NCI-H446 treated with DMSO at 0.1 percent for 48 hours (cell line): ENCODE data around the gene CLBA1.
A peak's percentile ranks its signal among the peaks of the same experiment; 100 is the strongest.

Experiments
- DNase-seq: peaks from one replicate; lab custom pipeline; 2025; lab: John Stamatoyannopoulos, UW

The CLBA1 gene

DNA sequence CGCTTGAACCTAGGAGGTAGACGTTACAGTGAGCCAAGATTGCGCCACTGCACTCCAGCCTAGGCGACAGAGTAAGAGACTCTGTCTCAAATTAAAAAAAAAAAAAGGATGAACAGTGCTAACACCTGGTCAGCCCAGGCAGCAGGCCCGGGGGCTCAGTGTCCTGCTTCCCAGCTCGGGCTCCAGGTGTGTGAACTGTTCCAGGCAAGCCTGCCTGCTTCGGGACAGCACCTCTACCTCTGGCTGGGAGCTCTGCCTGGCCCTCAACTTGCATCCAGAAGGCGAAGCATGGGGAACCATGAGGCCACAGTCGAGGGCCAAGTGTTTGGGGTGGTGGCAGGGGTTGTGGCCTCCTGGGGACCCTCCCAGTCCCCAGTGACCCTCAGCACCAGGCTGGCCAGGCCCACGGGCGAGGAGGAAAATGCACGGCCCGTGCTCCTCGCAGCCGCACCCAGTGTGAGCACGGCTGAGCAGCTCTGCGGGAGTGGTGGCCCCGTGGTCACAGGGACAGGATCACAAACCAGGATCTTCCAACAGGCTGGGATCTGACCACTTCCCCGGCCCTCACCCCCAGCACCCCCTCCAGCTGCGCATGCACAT lies 19.8 kb downstream of the CLBA1 start:
- DNase-seq: no peak

DNA sequence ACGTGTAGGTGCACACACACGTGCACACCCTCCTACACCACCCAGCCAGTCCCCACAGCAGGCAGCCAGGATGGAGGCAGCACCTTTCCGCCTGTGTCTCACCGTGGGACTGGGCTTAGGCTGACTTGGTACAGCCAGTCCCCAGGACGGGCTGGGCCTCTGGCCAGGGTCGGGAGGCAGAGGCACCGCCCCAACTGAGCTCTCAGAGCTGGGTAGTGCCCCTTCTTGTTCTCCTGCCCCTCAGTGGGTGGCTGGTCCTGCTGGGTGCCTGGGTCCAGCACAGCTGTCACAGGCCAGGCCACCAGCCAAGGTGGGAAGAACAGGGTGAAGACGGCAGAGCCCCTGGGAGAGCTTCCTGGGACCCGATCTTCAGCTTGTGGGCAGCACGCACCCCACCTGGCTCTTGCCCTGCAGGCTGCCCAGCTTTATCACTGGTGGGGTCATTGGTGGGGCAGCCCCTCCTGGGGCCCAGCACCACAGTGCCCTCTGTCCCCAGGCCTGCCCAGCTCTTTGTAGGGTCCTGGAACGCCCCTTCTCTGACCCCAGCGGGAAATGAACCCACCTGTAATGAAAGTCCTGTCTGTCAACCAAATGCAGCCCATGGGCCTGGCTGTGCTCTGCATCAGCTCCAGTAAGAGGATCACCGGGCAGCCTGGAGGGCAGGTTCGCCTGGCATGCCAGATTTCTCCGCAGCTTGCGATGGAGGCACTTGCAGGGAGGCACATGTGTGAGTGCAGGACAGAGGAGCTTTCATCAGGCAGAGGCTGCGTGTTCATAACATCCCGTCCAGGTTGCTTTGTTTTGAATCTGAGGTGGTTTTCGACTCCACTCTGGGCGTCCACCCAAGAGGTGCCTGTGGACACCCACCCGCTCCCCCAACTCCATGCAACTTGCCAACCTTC lies 20.6 kb downstream of the CLBA1 start:
- no peak for DNase-seq

DNA sequence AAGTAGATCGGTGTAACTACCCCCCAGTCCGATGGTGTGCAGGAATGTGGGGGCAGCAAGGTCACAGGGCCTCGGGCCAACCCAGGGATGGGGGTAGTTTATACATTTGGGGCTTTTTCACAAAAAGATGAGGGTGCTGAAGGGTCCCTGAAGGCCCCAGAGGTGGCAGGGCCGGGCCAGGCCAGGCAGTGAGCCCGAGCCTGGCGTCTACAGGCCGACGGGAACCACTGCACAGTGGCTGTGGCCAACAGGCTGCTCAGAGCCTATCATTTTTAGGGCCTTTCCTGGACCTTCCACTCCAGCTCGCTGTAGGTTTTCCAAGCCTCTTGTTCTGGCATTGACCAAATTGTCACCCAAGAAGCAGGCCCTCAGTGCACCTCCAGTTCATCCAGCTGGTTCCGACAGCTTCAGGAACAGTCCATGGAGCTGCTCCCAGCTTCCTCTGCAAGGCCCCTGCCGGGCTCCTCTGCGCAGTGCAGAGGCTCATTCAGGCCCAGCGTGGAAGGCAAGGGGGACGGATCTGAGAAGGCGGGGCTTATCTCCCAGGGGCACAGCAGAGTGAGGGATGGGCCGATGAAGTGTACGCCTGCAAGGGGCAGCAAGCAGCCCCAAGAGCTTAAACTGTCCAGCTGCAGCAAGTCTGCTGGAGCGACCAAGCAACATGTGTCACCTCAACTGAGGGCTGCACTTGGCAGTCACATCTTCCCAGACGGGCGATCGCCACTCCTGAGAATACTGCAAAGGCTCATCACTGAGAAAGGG lies 21.4 kb downstream of the CLBA1 start:
- DNase-seq: no peak

DNA sequence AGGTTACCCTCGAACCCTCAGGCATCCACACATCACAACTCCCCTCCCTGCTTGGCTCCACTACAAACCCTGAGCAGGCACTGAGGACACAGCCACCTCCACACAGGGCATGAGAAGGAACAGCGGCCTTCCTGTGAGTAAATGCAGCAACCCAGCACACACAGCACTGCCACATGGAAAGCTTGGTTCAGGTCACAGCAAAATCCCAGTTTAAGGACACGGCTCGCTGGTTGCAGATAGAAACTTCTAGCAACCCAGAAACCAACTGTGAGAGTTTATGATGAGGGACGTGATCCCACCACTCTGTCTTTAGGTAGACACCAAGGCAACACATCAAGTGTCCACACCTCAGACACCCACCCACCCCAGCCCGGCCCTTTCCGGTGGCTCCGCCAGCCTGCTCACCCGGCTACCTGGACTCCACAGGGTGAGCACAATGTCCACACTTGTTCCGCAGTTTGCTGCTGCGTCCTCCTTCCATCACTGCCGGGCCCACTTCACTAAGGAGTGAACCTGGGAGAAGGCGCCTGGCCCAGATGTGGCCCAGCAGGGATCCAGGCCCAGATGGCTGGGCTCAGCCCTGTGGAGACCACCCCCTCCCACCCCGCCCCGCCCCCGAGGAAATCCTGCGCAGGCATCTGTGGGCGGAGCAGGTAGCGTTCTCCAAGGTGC lies 22.1 kb downstream of the CLBA1 start:
- no peak for DNase-seq

DNA sequence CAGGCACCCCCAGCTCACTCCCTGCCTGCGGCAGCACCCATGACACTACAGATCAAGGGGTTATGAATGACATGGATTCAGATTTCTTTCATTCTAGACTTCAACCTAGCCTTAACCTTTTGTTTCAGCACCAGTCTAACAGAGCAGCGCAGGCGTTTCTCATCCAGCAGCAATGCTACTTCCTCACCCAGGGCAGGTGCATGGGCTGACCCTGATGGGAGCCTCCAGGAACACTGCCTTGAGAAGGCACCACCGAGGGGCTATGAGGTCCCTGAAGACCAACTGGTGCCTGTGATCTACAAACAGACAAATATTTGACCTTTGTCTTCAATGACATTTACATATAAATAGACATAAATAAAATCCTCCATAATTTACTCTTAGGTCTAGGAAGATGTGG lies 24.5 kb downstream of the CLBA1 start:
- no peak for DNase-seq

DNA sequence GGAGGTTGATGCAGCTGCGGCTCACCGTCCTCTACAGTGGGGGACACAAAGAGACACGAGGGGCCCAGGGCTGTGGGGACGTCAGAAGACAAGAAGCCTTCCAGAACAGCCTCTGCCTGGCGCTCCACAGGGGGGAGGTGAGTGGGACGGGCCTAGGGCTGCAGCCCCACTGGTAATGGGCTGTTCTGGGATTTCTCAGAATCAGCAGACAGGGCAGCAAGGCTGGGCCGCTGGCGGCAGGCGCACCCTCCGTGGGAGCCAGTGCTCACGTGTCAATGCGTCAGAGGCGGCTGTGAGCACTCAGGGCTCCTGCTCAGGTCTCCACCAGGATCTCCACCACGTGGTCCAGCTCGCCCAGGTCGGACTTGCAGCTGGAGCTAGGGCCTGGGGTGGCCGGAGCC lies 25.3 kb downstream of the CLBA1 start:
- no peak for DNase-seq

DNA sequence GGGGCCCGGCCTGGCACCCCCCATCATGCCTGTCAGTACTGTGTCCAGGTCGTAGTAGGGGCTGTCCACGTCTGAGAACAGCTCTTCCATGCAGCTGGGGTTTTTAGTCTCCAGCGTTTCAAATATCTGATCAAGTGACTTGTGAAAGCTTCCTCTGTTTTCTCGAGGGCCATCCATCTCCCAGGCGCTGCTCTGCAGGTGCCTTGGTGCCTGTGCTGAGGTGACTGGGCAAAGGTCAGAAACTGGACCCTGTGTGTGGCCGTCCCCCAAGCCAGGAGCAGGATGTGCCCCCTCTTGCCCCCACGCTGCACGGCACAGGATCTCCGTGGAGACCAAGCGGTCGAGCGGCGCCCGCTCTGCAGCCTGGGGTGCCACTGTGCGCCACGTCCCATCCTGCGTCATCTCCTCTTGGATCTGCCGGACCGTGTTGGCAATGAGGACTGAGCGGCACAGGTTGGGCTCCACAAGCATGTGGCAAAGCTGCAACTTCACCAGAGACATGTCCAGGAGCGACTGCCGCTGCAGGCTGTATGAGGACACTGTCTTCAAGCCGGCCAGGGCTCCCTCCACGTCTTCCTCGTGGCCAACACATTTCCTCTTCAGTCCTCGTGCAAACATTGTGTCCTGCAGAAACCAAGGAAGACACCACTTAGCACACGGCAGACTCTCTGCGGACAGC lies 25.9 kb downstream of the CLBA1 start:
- no peak for DNase-seq

DNA sequence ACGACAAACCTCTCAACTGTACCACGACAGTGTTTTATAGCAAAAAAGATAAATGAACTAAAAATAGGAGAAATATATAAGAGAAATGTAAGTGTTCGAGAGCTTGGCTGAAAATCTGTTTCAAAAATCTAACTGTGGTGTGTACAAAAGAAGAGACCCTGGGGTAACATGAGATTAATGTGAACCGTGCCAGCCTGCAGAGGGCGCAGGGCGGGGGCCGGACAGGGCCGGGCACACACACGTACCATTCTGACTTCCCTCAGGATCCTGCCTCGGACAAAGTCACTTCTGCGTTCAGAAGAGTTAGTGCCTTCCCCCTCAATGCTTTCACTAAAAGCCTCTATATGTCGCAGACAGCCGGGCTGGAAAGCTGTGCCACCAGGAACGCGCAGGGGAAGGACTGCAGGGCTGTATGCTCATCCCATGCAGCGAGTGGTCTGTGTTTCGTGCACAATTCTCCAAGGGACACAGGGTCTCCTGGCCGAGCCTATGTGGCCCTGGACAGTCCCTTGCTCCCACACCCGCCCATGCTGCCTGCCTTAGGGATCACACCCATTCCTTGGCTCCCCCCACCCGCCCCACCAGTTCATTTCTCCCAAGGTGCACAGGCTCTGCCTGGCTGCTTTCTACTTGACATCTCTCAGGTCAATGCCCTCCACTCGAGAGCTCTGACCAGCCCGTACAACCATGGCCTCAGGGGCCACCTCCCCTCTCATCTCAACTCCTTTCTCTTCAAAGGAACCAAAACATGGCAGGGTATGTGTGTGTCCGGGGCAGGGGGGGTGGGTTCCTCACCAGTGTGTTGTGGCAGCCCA lies 26.8 kb downstream of the CLBA1 start:
- no peak for DNase-seq

DNA sequence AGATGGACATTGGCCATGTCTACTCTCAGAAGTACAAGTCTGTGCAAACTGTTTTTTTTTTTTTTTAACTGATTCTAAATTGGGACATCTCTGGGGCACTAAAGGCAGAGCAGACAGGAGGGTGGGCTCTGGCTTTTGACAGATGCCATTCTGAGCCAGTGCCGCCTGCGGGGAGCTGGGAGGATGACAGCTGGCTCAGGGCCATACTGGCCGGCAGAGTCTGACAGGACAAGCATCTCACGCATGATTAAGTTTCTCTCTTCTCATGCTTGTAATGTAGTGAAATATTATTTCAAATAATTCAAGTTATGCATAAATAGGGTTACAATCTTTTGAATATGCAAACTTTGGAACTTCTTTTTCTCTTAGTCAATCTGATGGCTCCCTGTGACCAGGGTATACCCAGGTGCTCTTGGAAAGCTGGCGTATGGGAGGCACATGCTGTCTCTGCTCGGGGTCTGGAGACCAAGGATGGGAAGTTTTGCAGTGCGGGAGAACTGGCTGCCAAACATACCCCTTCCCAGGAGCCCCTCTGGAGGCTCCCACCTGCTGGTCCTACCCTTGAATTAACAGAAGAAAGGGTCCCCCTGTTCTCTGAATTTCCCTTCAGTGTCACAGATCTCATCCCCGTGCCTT lies 27.7 kb downstream of the CLBA1 start:
- peak; percentile 75 for DNase-seq

DNA sequence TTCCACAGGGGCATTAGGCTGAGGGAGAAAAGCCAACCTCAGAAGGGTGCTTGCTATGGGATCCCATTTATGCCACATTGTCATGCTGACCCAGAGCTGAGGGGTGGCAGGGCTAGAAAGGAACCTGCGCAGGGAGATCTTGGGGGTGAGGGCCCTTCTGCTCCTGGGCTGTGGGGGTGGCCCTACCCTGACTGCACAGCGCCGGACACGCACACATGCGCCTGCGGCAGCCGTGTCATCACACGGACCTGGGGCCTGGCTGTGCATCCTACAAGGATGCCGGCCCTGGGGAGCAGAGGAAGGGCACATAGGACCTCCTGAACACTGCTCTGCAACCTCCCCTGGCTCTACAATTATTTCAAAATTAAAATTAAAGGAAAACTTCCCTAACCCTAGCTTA lies 28.4 kb downstream of the CLBA1 start:
- DNase-seq: no peak

DNA sequence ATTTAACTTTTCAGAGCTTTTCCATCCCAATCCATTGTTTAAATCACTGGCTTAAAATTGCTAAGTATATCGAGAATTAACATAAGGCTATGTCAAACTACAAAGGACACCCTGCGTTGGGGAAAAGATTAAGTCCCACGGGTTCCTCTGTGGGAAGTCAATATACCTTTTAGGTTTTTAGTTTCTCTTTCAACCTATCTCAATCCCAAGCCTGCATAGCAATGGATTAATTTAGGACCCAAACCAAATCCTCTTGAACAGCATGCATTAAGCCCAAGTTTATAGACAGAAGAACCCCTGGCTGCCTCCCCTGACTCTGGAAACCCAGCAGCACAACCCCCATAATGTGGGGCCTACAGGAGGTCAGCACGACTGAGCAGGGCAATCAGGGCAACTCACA lies 29.0 kb downstream of the CLBA1 start:
- DNase-seq: no peak

DNA sequence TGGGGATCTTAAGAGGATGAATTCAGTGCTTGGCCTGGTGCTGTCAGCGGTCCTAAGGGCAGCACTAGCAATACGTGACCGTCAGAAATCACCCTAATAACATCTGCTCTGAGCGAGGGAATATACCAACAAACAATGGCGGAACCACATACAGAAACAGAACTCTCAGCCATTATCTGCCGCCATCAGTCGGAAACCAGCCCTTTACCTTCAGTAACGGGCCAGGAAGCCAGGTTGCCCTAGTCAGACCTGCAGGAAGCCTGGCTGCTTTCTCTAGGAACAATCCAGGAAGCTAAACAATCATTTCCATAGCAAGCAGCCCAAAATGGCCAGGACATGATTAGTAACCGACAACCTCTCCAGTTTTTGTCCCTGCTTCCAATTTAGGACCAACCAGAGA lies 29.7 kb downstream of the CLBA1 start:
- no peak for DNase-seq

DNA sequence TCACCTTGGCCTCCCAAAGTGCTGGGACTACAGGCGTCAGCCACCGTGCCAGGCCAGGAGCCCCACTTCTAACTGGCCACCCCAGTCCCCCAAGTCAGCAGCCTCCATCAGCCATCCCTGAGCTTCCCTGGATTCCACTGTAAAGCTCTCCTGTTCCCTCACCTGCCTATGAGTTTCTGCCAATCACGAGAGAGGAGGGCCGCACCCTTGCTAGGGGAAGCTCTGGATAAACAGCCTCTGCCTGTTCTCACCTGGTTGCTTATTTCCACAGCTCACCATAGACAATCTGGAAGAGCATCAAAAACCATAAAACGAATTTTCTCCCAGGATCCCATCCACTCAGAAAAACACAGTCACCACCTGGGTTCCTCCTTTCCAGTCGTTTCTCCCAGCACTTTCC lies 30.3 kb downstream of the CLBA1 start:
- DNase-seq: no peak

DNA sequence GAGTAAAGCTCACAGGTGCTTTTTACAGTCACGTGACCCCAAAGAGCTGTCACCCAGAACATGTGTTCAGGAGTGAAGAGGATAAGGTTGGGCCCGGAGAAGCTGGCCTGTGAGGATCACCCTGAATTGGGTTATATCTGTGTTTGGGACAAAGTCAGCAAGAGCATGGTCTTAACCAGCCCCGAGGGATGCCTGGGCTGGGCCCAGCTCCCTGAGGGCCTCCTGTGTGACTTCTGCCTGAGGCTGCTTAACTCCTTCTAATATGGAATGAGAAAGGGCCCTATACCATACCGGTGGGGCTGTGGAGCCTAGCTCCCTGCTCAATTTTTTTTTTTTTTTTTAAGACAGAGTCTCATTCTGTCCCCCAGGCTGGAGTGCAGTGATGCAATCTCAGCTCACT lies 32.8 kb downstream of the CLBA1 start:
- DNase-seq: no peak

DNA sequence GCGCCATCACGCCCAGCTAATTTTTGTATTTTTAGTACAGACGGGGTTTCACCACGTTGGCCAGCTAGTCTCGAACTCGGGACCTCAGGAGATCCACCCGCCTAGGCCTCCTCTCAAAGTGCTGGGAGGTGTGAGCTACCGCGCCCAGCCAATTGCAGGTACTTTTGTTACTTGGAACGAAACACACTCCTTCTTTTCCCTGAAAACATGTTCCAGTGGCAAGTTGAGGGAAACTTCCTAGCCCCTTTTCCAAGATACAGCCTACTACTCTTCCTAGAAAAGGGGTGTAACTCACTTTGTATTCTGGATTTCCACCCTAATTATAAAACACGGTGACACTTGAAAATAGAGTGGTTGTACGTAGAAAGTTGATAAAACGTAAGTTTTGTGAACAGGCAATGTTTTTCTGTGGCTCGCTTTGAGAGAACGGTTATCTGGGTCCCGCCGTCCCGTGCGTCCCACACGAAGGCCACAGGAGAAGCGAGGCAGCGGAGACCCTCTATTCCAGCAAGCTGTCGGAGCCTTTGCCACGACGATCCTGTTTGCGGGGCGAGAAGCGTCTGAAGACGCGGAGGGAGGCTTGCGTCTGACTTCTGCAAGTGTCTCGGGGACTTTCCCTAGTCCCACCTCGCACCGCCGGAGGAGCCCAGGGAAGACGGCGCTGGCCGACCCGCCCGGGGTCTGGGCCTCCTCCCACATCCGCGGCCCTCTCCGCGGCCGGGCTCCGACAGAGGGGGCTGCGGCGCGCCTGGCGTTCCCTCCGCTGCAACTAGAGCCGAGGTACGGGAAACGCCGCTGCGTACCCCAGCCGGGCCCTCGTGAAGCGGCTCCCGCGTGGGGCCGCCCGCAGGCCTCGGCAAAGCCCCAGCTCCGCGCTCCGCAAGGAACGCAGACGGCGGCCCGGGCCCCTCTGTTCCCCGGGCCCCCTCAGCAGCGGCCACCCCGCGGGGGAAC lies 34.5 kb downstream of the CLBA1 start:
- DNase-seq: no peak

DNA sequence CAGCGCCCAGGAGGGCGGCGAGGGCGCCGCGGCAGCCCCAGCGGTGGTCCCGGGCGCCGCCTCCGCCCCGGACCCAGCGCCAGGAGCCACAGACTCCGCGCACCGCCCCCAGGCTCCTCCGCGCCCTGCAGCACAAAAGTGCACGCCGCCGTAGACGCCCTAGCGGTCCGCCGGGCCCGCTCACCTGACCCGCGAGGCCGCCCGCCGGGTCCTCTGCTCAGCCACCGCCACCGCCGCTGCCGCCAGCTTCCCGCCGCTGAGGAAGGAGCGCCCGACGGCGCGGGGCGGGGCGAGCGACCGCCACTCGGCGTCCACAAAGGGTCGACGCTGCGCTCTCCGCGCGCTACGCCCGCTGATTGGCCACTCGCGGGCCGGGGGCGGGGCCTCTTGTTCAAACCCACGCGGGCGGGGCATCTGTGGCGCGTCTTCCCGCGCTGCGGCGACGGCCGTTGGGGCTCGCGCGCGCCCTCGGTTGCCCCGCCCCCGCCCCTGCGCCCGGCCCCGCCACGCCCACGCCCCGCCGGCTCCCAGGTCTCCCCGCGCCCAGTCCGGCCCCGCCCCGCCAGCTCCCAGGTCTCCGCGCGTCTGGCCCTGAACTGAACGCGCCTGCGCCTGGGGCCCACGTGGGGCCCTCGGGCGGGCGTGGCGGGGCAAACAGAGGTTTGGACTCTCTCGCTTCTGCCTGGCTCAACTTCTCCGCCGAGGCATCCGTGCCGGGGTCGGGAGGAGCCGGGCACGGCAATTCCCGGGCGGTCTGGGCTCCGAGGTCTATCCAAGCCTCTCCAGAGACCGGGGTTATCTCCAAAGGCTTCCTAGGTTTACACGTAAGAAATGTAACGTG lies 35.4 kb downstream of the CLBA1 start, which contains the start of gene CDCA4:
CDCA4 (minus strand) TSS at position 269 of the 841 bp plus-strand sequence. CDS start 9,154 bp downstream, outside the sequence.
- DNase-seq: peak; percentile 95

DNA sequence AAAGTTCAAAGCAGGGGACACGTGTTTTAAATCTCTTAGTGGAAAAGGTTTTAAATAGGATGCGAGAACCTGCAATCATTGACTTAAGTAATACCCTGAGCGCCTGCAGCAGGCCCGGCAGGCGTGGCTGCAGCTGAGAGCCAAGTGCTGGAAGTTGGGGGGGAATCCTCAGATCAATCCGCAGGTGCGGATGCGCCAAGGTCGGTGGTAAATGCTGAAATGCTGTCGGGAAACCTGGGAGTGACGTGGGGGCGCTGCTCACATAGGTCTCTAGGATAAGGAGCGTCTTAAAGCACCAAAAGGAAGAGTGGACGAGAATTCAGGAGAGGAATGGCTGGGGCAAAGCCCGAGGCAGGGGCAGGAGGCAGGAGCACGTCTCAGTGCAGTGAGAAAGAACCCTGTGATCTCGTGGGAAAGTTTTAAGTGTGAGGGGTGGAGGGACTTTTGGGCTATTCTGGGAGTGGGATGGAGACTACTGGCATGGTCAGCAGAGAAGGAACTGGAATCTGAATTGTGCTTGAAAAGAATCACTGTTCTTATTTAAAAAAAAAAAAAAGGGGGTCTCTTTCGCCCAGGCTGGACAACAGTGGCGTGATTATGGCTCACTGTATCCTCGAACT lies 36.2 kb downstream of the CLBA1 start:
- no peak for DNase-seq

DNA sequence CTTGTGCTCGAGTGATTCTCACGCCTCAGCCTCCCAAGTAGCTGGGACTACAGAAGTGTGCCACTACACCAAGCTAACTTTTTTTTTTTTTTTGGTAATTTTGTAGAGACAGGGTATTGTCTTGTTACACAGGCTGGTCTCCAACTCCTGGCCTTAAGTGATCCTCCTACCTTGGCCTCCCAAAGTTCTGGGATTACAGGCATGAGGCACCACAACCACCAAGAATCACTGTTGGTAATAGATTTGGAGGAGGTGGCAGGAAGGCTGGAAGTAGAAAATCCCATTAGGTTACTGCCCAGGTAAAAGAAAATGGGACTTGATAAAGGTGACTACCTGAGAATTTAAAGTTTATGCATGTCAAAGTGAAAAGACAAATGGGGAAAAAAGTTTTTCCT lies 36.7 kb downstream of the CLBA1 start:
- no peak for DNase-seq
